SK-N-SH (cell line): Measurements from ENCODE around the gene AGGF1.

Experiments
- EZH2phosphoT487 ChIP-seq: fragments of 200-600 bp; sonication (generic); IDR thresholded peaks from 2 replicates; pipeline ENCODE4 v1.6.1; 2017; ENCODE audit warnings: low read depth, mixed run types, mild to moderate bottlenecking, antibody characterized with exemption, moderate library complexity, borderline replicate concordance
- FOSL2 ChIP-seq: IDR thresholded peaks from 2 replicates; pipeline ENCODE4 v1.4.0; 2012; ENCODE audit warnings: low read depth, mild to moderate bottlenecking, moderate library complexity, borderline replicate concordance
- JUND ChIP-seq: IDR thresholded peaks from 2 replicates; pipeline ENCODE4 v1.4.0; 2012
- TCF12 ChIP-seq: IDR thresholded peaks from 2 replicates; pipeline ENCODE4 v1.4.0; 2012
- TF ChIP-seq, protein P1 (sequence below): fragments of 200-600 bp; sonication (generic); IDR thresholded peaks from 2 replicates; pipeline ENCODE4 v1.6.1; 2017; ENCODE audit warnings: antibody characterized with exemption, mild to moderate bottlenecking, moderate library complexity

- TF ChIP-seq TCF12 (no peak), EZH2phosphoT487 (no peak), FOSL2 (no peak), JUND (no peak)
- TF ChIP-seq, protein P1, sequence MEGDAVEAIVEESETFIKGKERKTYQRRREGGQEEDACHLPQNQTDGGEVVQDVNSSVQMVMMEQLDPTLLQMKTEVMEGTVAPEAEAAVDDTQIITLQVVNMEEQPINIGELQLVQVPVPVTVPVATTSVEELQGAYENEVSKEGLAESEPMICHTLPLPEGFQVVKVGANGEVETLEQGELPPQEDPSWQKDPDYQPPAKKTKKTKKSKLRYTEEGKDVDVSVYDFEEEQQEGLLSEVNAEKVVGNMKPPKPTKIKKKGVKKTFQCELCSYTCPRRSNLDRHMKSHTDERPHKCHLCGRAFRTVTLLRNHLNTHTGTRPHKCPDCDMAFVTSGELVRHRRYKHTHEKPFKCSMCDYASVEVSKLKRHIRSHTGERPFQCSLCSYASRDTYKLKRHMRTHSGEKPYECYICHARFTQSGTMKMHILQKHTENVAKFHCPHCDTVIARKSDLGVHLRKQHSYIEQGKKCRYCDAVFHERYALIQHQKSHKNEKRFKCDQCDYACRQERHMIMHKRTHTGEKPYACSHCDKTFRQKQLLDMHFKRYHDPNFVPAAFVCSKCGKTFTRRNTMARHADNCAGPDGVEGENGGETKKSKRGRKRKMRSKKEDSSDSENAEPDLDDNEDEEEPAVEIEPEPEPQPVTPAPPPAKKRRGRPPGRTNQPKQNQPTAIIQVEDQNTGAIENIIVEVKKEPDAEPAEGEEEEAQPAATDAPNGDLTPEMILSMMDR = no peak
Observed at GRCh38 chr5:77082280-77082679, 52.1 kb downstream of the AGGF1 start.
